Right atrium auricular region (tissue), 2 donors: ENCODE results near the gene AURKA. TPM values are rescaled to one million over a fixed set of nuclear protein-coding genes. Genes with fewer than 3 reads are reported as not detected.

Experiments used
- DNase-seq: peaks from one replicate; pipeline ENCODE4 v3.0.0-alpha.2; 2019; ENCODE audit warnings: low spot score
- H3K27ac ChIP-seq, 2 donors: fragments of 200-600 bp; sonication (generic); 1 replicate in 1 of 2; 2 replicates in 1 of 2; pipeline ENCODE4 v1.5.1; 2016 to 2019
- H3K27me3 ChIP-seq, 2 donors: fragments of 200-600 bp; sonication (generic); one replicate each; pipeline versions ENCODE4 v1.5.1 to v1.6.0; 2017 to 2019
- H3K36me3 ChIP-seq: fragments of 200-600 bp; sonication (generic); one replicate; pipeline ENCODE4 v1.5.1; 2016
- H3K4me1 ChIP-seq, 2 donors: fragments of 200-600 bp; sonication (generic); one replicate each; pipeline versions ENCODE4 v1.5.1 to v1.6.0; 2017 to 2019
- H3K4me3 ChIP-seq, 2 donors: fragments of 200-600 bp; sonication (generic); 1 replicate in 1 of 2; 2 replicates in 1 of 2; pipeline ENCODE4 v1.5.1; 2017 to 2019; ENCODE audit warnings: mild to moderate bottlenecking in 1 of 2, moderate library complexity in 1 of 2
- H3K9me3 ChIP-seq, 2 donors: fragments of 200-600 bp; sonication (generic); one replicate each; pipeline ENCODE4 v1.5.1; 2019
- CTCF ChIP-seq, 2 donors: fragments of 200-600 bp; sonication (generic); IDR thresholded peaks; one replicate each; pipeline ENCODE4 v1.5.1; 2019; ENCODE audit warnings: antibody characterized with exemption in 2 of 2
- total RNA-seq, 2 donors: library from RNA; depleted of rRNA; stranded (reverse); fragments of >200 nt; gene quantifications; one replicate each; pipeline ENCODE4 v1.1.0, GENCODE V29; 2016

The AURKA gene
- total RNA-seq, 2 donors from 2014 or later = 2.0 to 7.6 TPM

GRCh38 chr20:56369179-56369578 lies 22.8 kb downstream of the AURKA start:
- no peak for DNase-seq
- Histone ChIP-seq H3K9me3 (no peaks in the 10 kb centered on the region), H3K27ac (no peak overlapping the region), H3K36me3 (peaks cover 24% of the 10 kb centered on the region), H3K4me3 (no peak overlapping the region), H3K4me1 (no peaks in the 10 kb centered on the region), H3K27me3 (no peaks in the 10 kb centered on the region)
- TF ChIP-seq CTCF (IDR thresholded peaks at IDR 0.05) = no peak

GRCh38 chr20:56368351-56369134 lies 23.5 kb downstream of the AURKA start:
- peaks cover 0 to 2% of the 10 kb centered on the region in 2 donors for H3K4me1 ChIP-seq

GRCh38 chr20:56363491-56363890 lies 28.5 kb downstream of the AURKA start:
- H3K4me3 ChIP-seq = no peak overlapping the region
- no peak overlapping the region for H3K27ac ChIP-seq
- H3K27me3 ChIP-seq = no peaks in the 10 kb centered on the region
- no peak for DNase-seq
- TF ChIP-seq CTCF (IDR thresholded peaks at IDR 0.05) = no peak
- H3K9me3 ChIP-seq = no peaks in the 10 kb centered on the region
- H3K4me1 ChIP-seq = peaks cover 0 to 30% of the 10 kb centered on the region in 2 donors
- H3K36me3 ChIP-seq = peaks cover 24% of the 10 kb centered on the region

More at GRCh38 chr20:56368351-56369134, 23.5 kb downstream of the AURKA start:
- TF ChIP-seq CTCF (IDR thresholded peaks at IDR 0.05) = no peak
- DNase-seq = no peak
- Histone ChIP-seq H3K9me3 (no peaks in the 10 kb centered on the region), H3K4me3 (no peak overlapping the region), H3K36me3 (peaks cover 24% of the 10 kb centered on the region), H3K27me3 (no peaks in the 10 kb centered on the region), H3K27ac (no peak overlapping the region)

GRCh38 chr20:56362833-56363413 lies 29.1 kb downstream of the AURKA start:
- no peaks in the 10 kb centered on the region for H3K27me3 ChIP-seq
- no peak overlapping the region for H3K27ac ChIP-seq
- H3K36me3 ChIP-seq = peaks cover 24% of the 10 kb centered on the region
- no peaks in the 10 kb centered on the region for H3K9me3 ChIP-seq
- no peak for DNase-seq
- peaks cover 0 to 30% of the 10 kb centered on the region in 2 donors for H3K4me1 ChIP-seq
- TF ChIP-seq CTCF (IDR thresholded peaks at IDR 0.05) = no peak
- no peak overlapping the region for H3K4me3 ChIP-seq

- TF ChIP-seq CTCF (IDR thresholded peaks at IDR 0.05) = no peak
- Histone ChIP-seq H3K4me1 (peaks cover 0 to 30% of the 10 kb centered on the region in 2 donors), H3K27me3 (no peaks in the 10 kb centered on the region), H3K27ac (no peak overlapping the region), H3K9me3 (no peaks in the 10 kb centered on the region), H3K36me3 (peaks cover 17% of the 10 kb centered on the region), H3K4me3 (no peak overlapping the region)
- no peak for DNase-seq
Measured at GRCh38 chr20:56361900-56362299, 30.1 kb downstream of the AURKA start.
